GM13976 (cell line): ENCODE measurements around the gene SINHCAF.

ENCODE experiments used
- DNase-seq: peaks from one replicate; pipeline ENCODE4 v3.0.0; 2012; ENCODE audit warnings: low spot score
- in situ Hi-C: fragments of 300-500 bp; cut with MboI; formaldehyde crosslinking; loops from one replicate; pipeline ENCODE4 v1.12.0; 2022; ENCODE audit warnings: low sequenced_read_pairs, mixed read lengths, inconsistent platforms; ENCODE audit not compliant: unreplicated experiment
- TF ChIP-seq, protein P1 (sequence below): IDR thresholded peaks from 2 replicates; pipeline ENCODE4 v1.5.1; 2012; ENCODE audit warnings: borderline replicate concordance, mild to moderate bottlenecking; ENCODE audit not compliant: insufficient read depth; ENCODE audit errors: extremely low read depth, missing control alignments, control extremely low read depth

The SINHCAF gene

DNA sequence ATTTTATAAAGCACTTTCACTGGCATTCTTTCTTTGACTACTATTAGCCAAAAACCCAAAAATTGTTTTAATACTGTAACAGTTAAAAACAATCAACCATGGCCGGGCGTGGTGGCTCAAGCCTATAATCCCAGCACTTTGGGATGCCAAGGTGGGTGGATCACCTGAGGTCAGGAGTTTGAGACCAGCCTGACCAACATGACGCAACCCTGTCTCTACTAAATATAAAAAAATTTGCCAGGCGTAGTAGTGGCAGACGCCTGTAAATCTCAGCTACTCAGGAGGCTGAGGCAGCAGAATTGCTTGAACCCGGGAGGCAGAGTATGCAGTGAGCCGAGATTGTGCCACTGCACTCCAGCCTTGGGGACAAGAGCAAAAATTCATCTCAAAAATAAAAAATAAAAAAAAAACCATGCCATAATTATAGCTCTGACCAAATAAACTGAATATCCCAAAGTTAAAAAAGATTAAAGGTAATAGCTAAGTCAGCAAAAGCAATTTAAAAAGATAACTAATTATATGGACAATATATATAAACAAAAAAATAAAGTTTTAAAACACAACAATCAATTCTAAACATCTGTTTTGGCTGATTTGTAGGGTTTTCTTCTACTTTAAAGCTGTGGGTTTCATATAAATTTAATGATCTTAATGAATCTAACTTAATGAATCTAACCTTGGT lies 10.0 kb downstream of the SINHCAF start:
- no peak for DNase-seq
- in situ Hi-C loops: no loop called here
- TF ChIP-seq, protein P1, sequence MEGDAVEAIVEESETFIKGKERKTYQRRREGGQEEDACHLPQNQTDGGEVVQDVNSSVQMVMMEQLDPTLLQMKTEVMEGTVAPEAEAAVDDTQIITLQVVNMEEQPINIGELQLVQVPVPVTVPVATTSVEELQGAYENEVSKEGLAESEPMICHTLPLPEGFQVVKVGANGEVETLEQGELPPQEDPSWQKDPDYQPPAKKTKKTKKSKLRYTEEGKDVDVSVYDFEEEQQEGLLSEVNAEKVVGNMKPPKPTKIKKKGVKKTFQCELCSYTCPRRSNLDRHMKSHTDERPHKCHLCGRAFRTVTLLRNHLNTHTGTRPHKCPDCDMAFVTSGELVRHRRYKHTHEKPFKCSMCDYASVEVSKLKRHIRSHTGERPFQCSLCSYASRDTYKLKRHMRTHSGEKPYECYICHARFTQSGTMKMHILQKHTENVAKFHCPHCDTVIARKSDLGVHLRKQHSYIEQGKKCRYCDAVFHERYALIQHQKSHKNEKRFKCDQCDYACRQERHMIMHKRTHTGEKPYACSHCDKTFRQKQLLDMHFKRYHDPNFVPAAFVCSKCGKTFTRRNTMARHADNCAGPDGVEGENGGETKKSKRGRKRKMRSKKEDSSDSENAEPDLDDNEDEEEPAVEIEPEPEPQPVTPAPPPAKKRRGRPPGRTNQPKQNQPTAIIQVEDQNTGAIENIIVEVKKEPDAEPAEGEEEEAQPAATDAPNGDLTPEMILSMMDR: no peak

DNA sequence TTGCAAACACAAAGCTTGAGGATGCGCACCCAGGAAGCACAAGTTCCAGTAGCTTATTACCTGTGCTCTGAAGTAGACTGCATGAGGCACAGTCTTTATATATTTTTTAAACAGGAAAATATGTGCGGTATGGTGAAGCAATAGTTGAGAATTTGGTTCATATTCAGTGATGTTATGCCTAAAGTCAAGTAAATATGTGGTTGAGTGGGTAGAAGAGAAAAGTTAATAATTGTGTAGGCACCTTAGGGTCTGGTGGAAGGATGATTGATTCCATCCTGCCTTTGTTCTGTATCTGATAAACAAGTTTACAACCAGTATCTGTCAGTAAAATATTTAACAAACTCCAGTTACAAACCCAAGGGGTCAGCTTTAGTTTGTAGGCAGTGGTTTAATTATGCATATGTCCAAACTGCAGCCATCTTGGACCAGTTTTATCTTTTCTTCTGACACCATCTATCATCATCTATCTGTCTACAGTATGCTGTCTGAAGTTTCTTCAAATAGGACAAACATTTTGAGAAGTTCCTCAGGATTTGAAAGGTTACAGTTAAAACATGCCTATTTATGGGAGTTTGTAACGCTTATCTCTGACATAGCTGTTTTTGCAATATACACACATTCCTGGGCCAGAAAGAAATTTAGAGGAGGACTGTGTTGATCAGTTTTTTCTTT lies 10.8 kb downstream of the SINHCAF start:
- TF ChIP-seq, protein P1: no peak
- in situ Hi-C loops: no loop called here
- no peak for DNase-seq

DNA sequence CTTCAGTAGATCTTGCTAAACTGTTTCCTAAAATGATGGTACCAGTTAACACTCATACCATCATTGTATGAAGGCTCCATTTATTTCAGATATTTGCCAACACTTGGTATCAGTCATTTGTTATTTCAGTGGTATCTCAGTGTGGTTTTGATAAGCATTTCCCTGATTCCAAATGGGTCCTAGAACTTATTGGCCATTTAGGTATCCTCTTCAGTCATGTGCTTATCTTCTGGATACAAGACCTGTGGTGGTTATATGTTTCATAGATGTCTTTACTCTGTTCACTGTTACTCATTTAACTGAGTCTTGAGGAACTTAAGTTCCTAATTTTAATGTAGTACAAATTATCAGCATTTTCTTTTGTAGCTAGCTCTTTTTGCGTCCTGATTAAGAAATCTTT lies 13.5 kb downstream of the SINHCAF start:
- TF ChIP-seq, protein P1: no peak
- in situ Hi-C loops: no loop called here
- DNase-seq: no peak

DNA sequence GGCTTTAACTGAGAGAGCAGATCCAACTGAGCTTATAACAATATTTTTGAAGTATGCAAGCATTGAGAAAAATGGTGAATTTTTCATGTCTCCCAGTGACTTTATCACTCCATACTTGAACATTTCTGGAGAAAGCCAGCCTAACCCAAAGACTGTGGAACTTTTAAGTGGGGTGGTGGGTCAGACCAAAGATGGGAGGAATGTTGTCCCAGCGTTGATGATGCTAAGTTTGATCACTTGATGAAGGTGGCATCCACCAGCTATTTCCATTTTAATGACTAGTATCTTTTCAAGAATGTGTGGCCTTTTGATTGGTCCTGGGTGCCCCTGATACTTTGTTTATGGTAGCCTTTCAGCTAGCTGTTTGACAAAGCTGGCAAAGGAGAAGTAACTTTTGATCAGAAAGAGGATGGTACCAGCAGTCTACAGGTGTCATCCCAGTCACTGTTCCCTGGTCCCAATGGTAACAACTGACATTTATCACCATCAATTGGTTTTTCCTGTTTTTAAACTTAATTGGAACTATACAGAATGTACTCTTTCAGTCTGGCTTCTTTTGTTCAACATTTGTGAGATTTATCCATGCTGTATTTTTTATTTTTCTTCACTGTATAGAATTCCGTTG lies 14.2 kb downstream of the SINHCAF start:
- DNase-seq: no peak
- in situ Hi-C loops: no loop called here
- TF ChIP-seq, protein P1: no peak

DNA sequence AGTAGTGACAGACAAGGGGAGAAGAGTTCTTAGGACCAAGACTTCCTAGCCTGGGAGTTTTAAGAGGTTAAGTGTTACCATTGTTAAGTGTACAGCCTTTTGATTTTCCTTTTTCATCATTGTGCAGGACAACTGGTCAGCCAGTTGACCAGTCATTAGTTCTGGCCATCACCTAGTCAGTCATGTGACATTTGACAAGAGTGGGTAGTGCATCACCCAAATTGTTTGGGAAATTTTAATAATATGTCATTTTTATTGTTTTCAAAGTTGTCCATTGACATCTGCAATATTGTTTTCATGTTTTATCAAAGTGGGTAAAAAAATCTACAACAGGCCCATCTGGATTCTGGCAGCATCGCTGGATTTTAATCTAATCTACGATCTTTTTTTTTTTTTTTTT lies 15.5 kb downstream of the SINHCAF start:
- TF ChIP-seq, protein P1: no peak
- in situ Hi-C loops: no loop called here
- DNase-seq: no peak

DNA sequence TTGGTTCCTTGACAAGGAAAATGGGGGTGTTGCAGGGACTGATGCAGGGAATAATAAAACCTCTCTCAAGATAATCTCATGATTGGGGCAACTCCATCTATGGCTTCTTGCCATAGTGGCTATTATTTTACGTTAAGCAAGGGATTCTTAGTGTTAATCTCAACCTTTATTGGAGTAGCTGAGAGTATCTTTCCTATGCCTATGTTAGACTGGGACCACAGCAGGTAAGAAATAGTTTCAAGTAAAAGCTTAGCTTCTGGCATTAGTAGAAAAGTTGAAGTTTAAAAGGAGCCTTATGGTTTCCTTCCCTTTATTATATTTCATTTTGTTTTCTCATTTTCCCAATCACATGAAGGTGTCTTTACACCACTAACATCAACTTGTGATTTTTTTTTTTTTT lies 16.7 kb downstream of the SINHCAF start:
- in situ Hi-C loops: no loop called here
- no peak for DNase-seq

More for the DNA sequence above, 16.7 kb downstream of the SINHCAF start:
- TF ChIP-seq, protein P1: no peak
